H1 (cell line): Measurements from ENCODE around the gene MMADHC. TPM values are rescaled to one million over a fixed set of nuclear protein-coding genes. Genes with fewer than 3 reads are reported as not detected.

ENCODE experiments used
- CHD2 ChIP-seq: IDR thresholded peaks from 2 replicates; pipeline ENCODE4 v1.6.1; 2012; ENCODE audit warnings: low read length, improper control_type of control experiment
- PHF8 ChIP-seq: fragments of 200-600 bp; sonication (generic); conservative IDR thresholded peaks from 2 replicates; pipeline ENCODE4 v1.7.1; 2012; ENCODE audit warnings: low read depth, mild to moderate bottlenecking, inconsistent platforms, low read length, moderate library complexity
- polyA plus RNA-seq, 7 experiments: library from polyadenylated mRNA; depleted of rRNA in 3 of 7; stranded (reverse) in 5 of 7; unstranded in 2 of 7; fragments of >200 nt in 5 of 7; fragments of 200-250 nt in 2 of 7; gene quantifications; 1 replicate in 5 of 7; 2 replicates in 1 of 7; 4 replicates in 1 of 7; pipeline versions ENCODE4 v1.2.1 to v1.2.3, GENCODE V29; 2011 to 2013; ENCODE audit warnings: missing spikeins in 2 of 7, mixed read lengths in 2 of 7
- total RNA-seq: library from RNA; stranded (reverse); fragmentation: NEBNext Ultra II Directional; extraction: Animal tissue kit (Norgen Biotek cat#: 25700); gene quantifications from 2 replicates; pipeline ENCODE4 v1.2.1, GENCODE V29; 2021

MMADHC gene
- total and polyA plus RNA-seq, 2 of the 8 experiments (the other 6 are each of a cell fraction or from before 2014, with no cell fraction given): 61.1 to 130 TPM

GRCh38 chr2:149543845-149544244 lies 43.7 kb downstream of the MMADHC start (continued):
- TF ChIP-seq PHF8 (no peak), CHD2 (no peak)
